ENCODE data around the gene BRPF3. TPM values are rescaled to one million over a fixed set of nuclear protein-coding genes. Genes with fewer than 3 reads are reported as not detected.

Gene BRPF3
- 29.0 and 29.2 TPM in 2 replicates for total RNA-seq (2013; cell fraction: nucleolus; rRNA removed)
- 6.4 and 6.7 TPM in 2 replicates for total RNA-seq (2014; rRNA removed)
- total RNA-seq (2014; rRNA removed; fragmentation: Illumina TruSeq; extraction: Trizol): 6.3 and 7.2 TPM in 2 replicates
- total RNA-seq (2021): 12.8 and 14.3 TPM in 2 replicates
- 4.3 TPM for polyA plus RNA-seq (2011; ENCODE audit: low read depth)
- polyA plus RNA-seq (2011; rRNA removed): 5.1 and 6.7 TPM in 2 replicates
- polyA plus RNA-seq (2011; cell fraction: cytosol; rRNA removed): 6.0 and 7.6 TPM in 2 replicates
- 12.8 and 16.3 TPM in 2 replicates for polyA plus RNA-seq (2011; cell fraction: nucleus; rRNA removed)
- 6.0 and 8.6 TPM in 2 replicates for polyA plus RNA-seq (2012)
- 11.0 and 16.1 TPM in 2 replicates for polyA plus RNA-seq (2014; fragmentation: Illumina TruSeq; extraction: Trizol)
- 1 to 10 TPM; 2.3 to 2.8 TPM for polyA plus RNA-seq (2014; fragmentation: Nextera tagmentation; extraction: Ambion mirVana)
- polyA plus RNA-seq (2014; rRNA removed): 10.5 and 14.8 TPM in 2 replicates
- polyA plus RNA-seq (2016; fragmentation: Nextera tagmentation; extraction: Ambion mirVana): 1 to 10 TPM; 3.9 to 6.0 TPM
- polyA minus RNA-seq (2011; rRNA and poly(A)+ RNA removed): 8.3 and 10.2 TPM in 2 replicates
- 2.7 and 5.4 TPM in 2 replicates for polyA minus RNA-seq (2011; cell fraction: cytosol; rRNA and poly(A)+ RNA removed)
- 15.0 and 21.1 TPM in 2 replicates for polyA minus RNA-seq (2011; cell fraction: nucleus; rRNA and poly(A)+ RNA removed)
- percentile 62 among the genes with signal in this experiment for Bru-seq, nascent RNA
- percentile 64 among the genes with signal in this experiment for BruChase-seq, experiment 1, labeled RNA remaining after a 6-hour chase
- BruChase-seq, experiment 2, labeled RNA remaining after a 2-hour chase: percentile 65 among the genes with signal in this experiment
- long read RNA-seq, experiment 1, partial matches to known transcripts: 2 of 2 reads
- long read RNA-seq, experiment 1, other reads (novel, unspliced or antisense): 0 of 2 reads
- long read RNA-seq, experiment 2, partial matches to known transcripts: 0 of 12 reads
- long read RNA-seq, experiment 2, other reads (novel, unspliced or antisense): 12 of 12 reads

DNA sequence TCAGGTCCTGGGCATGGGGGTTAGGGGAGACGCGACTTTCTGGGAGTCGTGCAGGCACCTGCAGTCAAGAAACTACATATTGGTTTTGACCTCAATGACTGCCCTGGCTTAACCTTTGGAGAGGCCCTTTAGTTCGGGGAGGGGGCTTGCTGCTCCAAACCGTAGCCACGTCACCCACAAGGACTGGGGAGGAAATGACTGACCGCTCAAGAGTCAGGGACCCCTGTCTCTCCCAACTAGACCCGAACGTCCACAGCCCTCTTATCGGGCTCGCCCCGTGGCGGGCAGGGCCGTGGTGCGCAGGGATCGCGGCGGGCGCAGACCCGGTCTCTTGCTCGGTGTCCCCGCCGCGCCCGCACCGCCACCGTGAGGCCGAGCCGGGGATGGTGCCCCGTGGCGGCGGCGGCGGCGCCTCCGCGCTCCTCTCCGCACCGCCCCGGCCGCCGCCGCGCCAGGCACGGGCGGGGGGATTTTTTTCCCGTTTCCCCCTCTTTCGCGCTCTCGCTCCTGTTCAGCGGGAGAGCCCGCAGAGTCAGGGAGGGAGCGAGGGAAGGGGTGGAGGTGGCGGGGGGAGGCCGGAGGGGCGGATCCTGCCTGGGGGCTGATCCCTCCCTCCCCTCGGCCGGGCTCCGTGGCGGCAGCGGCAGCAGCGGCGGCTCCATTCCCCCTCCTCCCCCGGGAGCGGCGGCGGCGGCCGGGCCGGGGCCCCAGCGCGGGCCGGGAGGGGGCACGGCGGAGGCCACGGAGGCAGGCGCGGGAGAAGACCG is at the start of gene BRPF3:
BRPF3 (plus strand) TSS at position 632 of the 767 bp plus-strand sequence. CDS start 3,579 bp downstream, outside the sequence.
- in situ Hi-C loops (cut with MboI) (no loop called here), intact Hi-C loops (cut with micrococcal nuclease; ENCODE audit: unreplicated experiment) (loop anchor here (2.0 to 5.0 kb wide), 3 partner anchors 73 to 169 kb away; partner anchors contain the start of gene MAPK14)
- ChIA-PET SMC1A (ENCODE audit: uncharacterized antibody, unreplicated experiment) (interaction anchor here (1.0 to 2.6 kb wide), 5 partner anchors 65 to 170 kb away, joined by 3 to 27 read pairs (median 7); partner anchors contain the start of genes MAPK13 and MAPK14), CTCF (interaction anchor here (1.0 to 2.2 kb wide), 8 partner anchors 61 to 167 kb away, joined by 3 to 22 read pairs (median 6); no protein-coding TSS in a partner anchor), POLR2A (interaction anchor here (1.1 to 1.4 kb wide), 2 partner anchors 63 to 65 kb away, joined by 4 to 5 read pairs; no protein-coding TSS in a partner anchor), RAD21 (ENCODE audit: unreplicated experiment) (interaction anchor here (1.1 to 2.2 kb wide), 8 partner anchors 57 to 167 kb away, joined by 3 to 19 read pairs (median 6); no protein-coding TSS in a partner anchor)
- WGBS (ENCODE audit: insufficient coverage, insufficient replicate concordance, low lambda C conversion rate, missing lambda C conversion rate): under 1% methylated on average over 32 of the region's 79 CpGs
- Histone ChIP-seq H3K9ac (ENCODE audit: control insufficient read depth, insufficient read depth, low read length) (peak within 1 kb of the TSS; percentile 70), H3K4me3 (peak within 1 kb of the TSS; percentile 79), H3K36me3 (ENCODE audit: control insufficient read depth in 2 of 2, insufficient read depth in 2 of 2, low read length in 1 of 2) (peaks cover 3% of the 10 kb centered on the region in 2 experiments; a peak in 3 of 4 replicates), H3K4me2 (ENCODE audit: control insufficient read depth, insufficient read depth) (peak within 1 kb of the TSS; percentile 99), H2AFZ (ENCODE audit: control insufficient read depth, low read depth, low read length) (peak within 1 kb of the TSS; percentile 95), H4K20me1 (ENCODE audit: control insufficient read depth, insufficient read depth) (no peaks in the 10 kb centered on the region), H3K9me3 (replicated peaks; ENCODE audit: control insufficient read depth, insufficient read depth, low read length) (no peaks in the 10 kb centered on the region), H3K79me2 (ENCODE audit: control insufficient read depth, insufficient read depth, low read length) (no peaks in the 10 kb centered on the region; the same call in 1 of the 2 replicates), H3K4me1 (ENCODE audit: control insufficient read depth, insufficient read depth, low read length) (peaks cover 5% of the 10 kb centered on the region; the same call in 1 of the 2 replicates), H3K27ac (ENCODE audit: control insufficient read depth, insufficient read depth) (peak within 1 kb of the TSS; percentile 64), H3K27me3 (replicated peaks in 1 of 2; ENCODE audit: control insufficient read depth in 2 of 2, insufficient read depth in 2 of 2, low read length in 1 of 2) (no peaks in the 10 kb centered on the region)
- ATAC-seq (peak; percentile 84), FAIRE-seq (no peak), DNase-seq (ENCODE audit: low read depth, low spot score) (no peak)
- BruUV-seq (replicated peaks): no TSS peak
- TF ChIP-seq SREBF1 (IDR thresholded peaks at IDR 0.05; ENCODE audit: low read length) (no peak), RB1 (IDR thresholded peaks at IDR 0.05; ENCODE audit: borderline replicate concordance) (peak; percentile 73; the same call in 1 of the 2 replicates), CREB1 (IDR thresholded peaks at IDR 0.05; ENCODE audit: low read depth) (0 out of 2 replicates have a peak, but pooled peaks have one; percentile 25), RAD21 (IDR thresholded peaks at IDR 0.05; ENCODE audit: insufficient read depth, low read depth, low read length) (peak; percentile 56), RFX5 (IDR thresholded peaks at IDR 0.05; ENCODE audit: low read depth, low read length) (no peak), BACH1 (IDR thresholded peaks at IDR 0.05; ENCODE audit: borderline replicate concordance) (peak; percentile 61; the same call in 1 of the 2 replicates), FOXM1 (IDR thresholded peaks at IDR 0.05; ENCODE audit: low read depth, low read length) (no peak), SMC3 (IDR thresholded peaks at IDR 0.05; ENCODE audit: borderline replicate concordance, low read length) (peak; percentile 50), NRF1 (conservative IDR thresholded peaks at IDR 0.05; ENCODE audit: low read depth, low read length) (0 out of 2 replicates have a peak, but pooled peaks have one; percentile 16), MEF2A (IDR thresholded peaks at IDR 0.05; ENCODE audit: insufficient read depth, low read depth, low read length) (0 out of 2 replicates have a peak, but pooled peaks have one; percentile 21), NR2F1 (conservative IDR thresholded peaks at IDR 0.05) (peak; percentile 82), SMARCA5 (IDR thresholded peaks at IDR 0.05) (peak; percentile 96), ZNF24 (IDR thresholded peaks at IDR 0.05) (no peak), LARP7 (IDR thresholded peaks at IDR 0.05) (peak; percentile 68), IKZF1 (conservative IDR thresholded peaks at IDR 0.05) (peak; percentile 77), DPF2 (IDR thresholded peaks at IDR 0.05) (0 out of 2 replicates have a peak, but pooled peaks have one; percentile 67)
- TF ChIP-seq, protein P1, sequence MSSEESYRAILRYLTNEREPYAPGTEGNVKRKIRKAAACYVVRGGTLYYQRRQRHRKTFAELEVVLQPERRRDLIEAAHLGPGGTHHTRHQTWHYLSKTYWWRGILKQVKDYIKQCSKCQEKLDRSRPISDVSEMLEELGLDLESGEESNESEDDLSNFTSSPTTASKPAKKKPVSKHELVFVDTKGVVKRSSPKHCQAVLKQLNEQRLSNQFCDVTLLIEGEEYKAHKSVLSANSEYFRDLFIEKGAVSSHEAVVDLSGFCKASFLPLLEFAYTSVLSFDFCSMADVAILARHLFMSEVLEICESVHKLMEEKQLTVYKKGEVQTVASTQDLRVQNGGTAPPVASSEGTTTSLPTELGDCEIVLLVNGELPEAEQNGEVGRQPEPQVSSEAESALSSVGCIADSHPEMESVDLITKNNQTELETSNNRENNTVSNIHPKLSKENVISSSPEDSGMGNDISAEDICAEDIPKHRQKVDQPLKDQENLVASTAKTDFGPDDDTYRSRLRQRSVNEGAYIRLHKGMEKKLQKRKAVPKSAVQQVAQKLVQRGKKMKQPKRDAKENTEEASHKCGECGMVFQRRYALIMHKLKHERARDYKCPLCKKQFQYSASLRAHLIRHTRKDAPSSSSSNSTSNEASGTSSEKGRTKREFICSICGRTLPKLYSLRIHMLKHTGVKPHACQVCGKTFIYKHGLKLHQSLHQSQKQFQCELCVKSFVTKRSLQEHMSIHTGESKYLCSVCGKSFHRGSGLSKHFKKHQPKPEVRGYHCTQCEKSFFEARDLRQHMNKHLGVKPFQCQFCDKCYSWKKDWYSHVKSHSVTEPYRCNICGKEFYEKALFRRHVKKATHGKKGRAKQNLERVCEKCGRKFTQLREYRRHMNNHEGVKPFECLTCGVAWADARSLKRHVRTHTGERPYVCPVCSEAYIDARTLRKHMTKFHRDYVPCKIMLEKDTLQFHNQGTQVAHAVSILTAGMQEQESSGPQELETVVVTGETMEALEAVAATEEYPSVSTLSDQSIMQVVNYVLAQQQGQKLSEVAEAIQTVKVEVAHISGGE (CRISPR knock-in tag; IDR thresholded peaks at IDR 0.05): no peak

Measured in GM12878 (cell line).